GM21619 (cell line): ENCODE data around the gene FMNL2.

Experiments used
- ATAC-seq: cut with Tn5 transposase; IDR thresholded peaks from one replicate; pipeline ENCODE4 v1.9.1; 2021; ENCODE audit not compliant: unreplicated experiment

FMNL2 gene

GRCh38 chr2:152444448-152444847, 109.5 kb downstream of the FMNL2 start:
- ATAC-seq = no peak

- ATAC-seq = no peak
Observed at GRCh38 chr2:152445375-152445774, 110.4 kb downstream of the FMNL2 start.

GRCh38 chr2:152445791-152446201, 110.8 kb downstream of the FMNL2 start:
- peak; percentile 54 for ATAC-seq

GRCh38 chr2:152446213-152446612, 111.2 kb downstream of the FMNL2 start:
- no peak for ATAC-seq

GRCh38 chr2:152447897-152448296, 112.9 kb downstream of the FMNL2 start:
- ATAC-seq = no peak

- no peak for ATAC-seq
Observed at GRCh38 chr2:152448606-152449005, 113.6 kb downstream of the FMNL2 start.

- ATAC-seq = no peak
Observed at GRCh38 chr2:152449578-152449977, 114.6 kb downstream of the FMNL2 start.

- ATAC-seq = no peak
Observed at GRCh38 chr2:152450176-152450575, 115.2 kb downstream of the FMNL2 start.

GRCh38 chr2:152452256-152452973, 117.4 kb downstream of the FMNL2 start:
- no peak for ATAC-seq

- ATAC-seq = no peak
Observed at GRCh38 chr2:152453129-152453911, 118.3 kb downstream of the FMNL2 start.

- no peak for ATAC-seq
Observed at GRCh38 chr2:152454371-152454770, 119.4 kb downstream of the FMNL2 start.

- no peak for ATAC-seq
Observed at GRCh38 chr2:152454960-152455359, 120.0 kb downstream of the FMNL2 start.

- no peak for ATAC-seq
Observed at GRCh38 chr2:152455738-152456137, 120.8 kb downstream of the FMNL2 start.

GRCh38 chr2:152456262-152456661, 121.3 kb downstream of the FMNL2 start:
- no peak for ATAC-seq

GRCh38 chr2:152458441-152458940, 123.5 kb downstream of the FMNL2 start:
- ATAC-seq = no peak

GRCh38 chr2:152459091-152459490, 124.1 kb downstream of the FMNL2 start:
- no peak for ATAC-seq

- ATAC-seq = no peak
Observed at GRCh38 chr2:152460567-152460966, 125.6 kb downstream of the FMNL2 start.

- ATAC-seq = no peak
Observed at GRCh38 chr2:152462120-152462519, 127.1 kb downstream of the FMNL2 start.

GRCh38 chr2:152462779-152463178, 127.8 kb downstream of the FMNL2 start:
- ATAC-seq = no peak

- no peak for ATAC-seq
Observed at GRCh38 chr2:152464851-152465470, 130.0 kb downstream of the FMNL2 start.

GRCh38 chr2:152465541-152465940, 130.6 kb downstream of the FMNL2 start:
- no peak for ATAC-seq

GRCh38 chr2:152466041-152466440, 131.1 kb downstream of the FMNL2 start:
- peak; percentile 19 for ATAC-seq
